MM.1S (cell line): ENCODE measurements around the gene REC114.

Experiments used
- DNase-seq: peaks from one replicate; pipeline ENCODE4 v3.0.0-alpha.2; 2015
- H2AFZ ChIP-seq: fragments of 300-600 bp; sonication (generic); 2 replicates; pipeline ENCODE4 v1.6.0; 2016; ENCODE audit warnings: antibody characterized with exemption, low read length
- H3F3A ChIP-seq: fragments of 300-600 bp; sonication (generic); 2 replicates; pipeline ENCODE4 v1.6.1; 2016; ENCODE audit warnings: mild to moderate bottlenecking, antibody characterized with exemption, low read length, moderate library complexity, mixed read lengths; ENCODE audit not compliant: insufficient read depth
- H3K27ac ChIP-seq: fragments of 300-600 bp; sonication (generic); 2 replicates; pipeline ENCODE4 v1.5.1; 2016; ENCODE audit warnings: mild to moderate bottlenecking, low read length
- H3K27me3 ChIP-seq: fragments of 300-600 bp; sonication (generic); replicated peaks from 2 replicates; pipeline ENCODE4 v1.6.0; 2016; ENCODE audit warnings: low read length; ENCODE audit not compliant: insufficient read depth
- H3K36me3 ChIP-seq: fragments of 300-600 bp; sonication (generic); replicated peaks from 2 replicates; pipeline ENCODE4 v1.6.1; 2016; ENCODE audit warnings: mild to moderate bottlenecking, low read length, mixed read lengths; ENCODE audit not compliant: insufficient read depth
- H3K4me1 ChIP-seq: fragments of 300-600 bp; sonication (generic); 2 replicates; pipeline ENCODE4 v1.6.1; 2016; ENCODE audit warnings: low read length, mixed read lengths
- H3K4me2 ChIP-seq: fragments of 300-600 bp; sonication (generic); 2 replicates; pipeline ENCODE4 v1.6.0; 2016; ENCODE audit warnings: low read depth, low read length
- H3K4me3 ChIP-seq: fragments of 300-600 bp; sonication (generic); 2 replicates; pipeline ENCODE4 v1.5.1; 2016; ENCODE audit warnings: low read length, mixed read lengths
- H3K79me2 ChIP-seq: fragments of 300-600 bp; sonication (generic); 2 replicates; pipeline ENCODE4 v1.6.1; 2016; ENCODE audit warnings: mixed run types, low read length, mixed read lengths
- H3K9ac ChIP-seq: fragments of 300-600 bp; sonication (generic); 2 replicates; pipeline ENCODE4 v1.6.1; 2016; ENCODE audit warnings: low read length, mixed read lengths
- H3K9me2 ChIP-seq: fragments of 300-600 bp; sonication (generic); replicated peaks from 2 replicates; pipeline ENCODE4 v1.6.1; 2016; ENCODE audit warnings: mild to moderate bottlenecking, low read length, mixed read lengths; ENCODE audit not compliant: insufficient read depth
- H3K9me3 ChIP-seq: fragments of 300-600 bp; sonication (generic); replicated peaks from 2 replicates; pipeline ENCODE4 v1.6.1; 2016; ENCODE audit warnings: mild to moderate bottlenecking, low read length, mixed read lengths; ENCODE audit not compliant: insufficient read depth
- H4K20me1 ChIP-seq: fragments of 300-600 bp; sonication (generic); 2 replicates; pipeline ENCODE4 v1.6.1; 2016; ENCODE audit warnings: mild to moderate bottlenecking, low read length, moderate library complexity, mixed read lengths; ENCODE audit not compliant: insufficient read depth
- EZH2 ChIP-seq: fragments of 300-600 bp; sonication (generic); optimal IDR thresholded peaks from 2 replicates; pipeline ENCODE3; 2017; ENCODE audit warnings: low read depth, mild to moderate bottlenecking, antibody characterized with exemption, low read length, mixed read lengths
- EZH2phosphoT487 ChIP-seq: fragments of 300-600 bp; sonication (generic); IDR thresholded peaks from 2 replicates; pipeline ENCODE4 v1.6.1; 2018; ENCODE audit warnings: antibody characterized with exemption, low read length
- TF ChIP-seq, protein P1 (sequence below): fragments of 300-600 bp; sonication (generic); IDR thresholded peaks from 2 replicates; pipeline ENCODE4 v1.5.1; 2016; ENCODE audit warnings: antibody characterized with exemption, low read length, mixed read lengths

Gene REC114

GRCh38 chr15:73605759-73606436 lies 162.9 kb downstream of the REC114 start:
- Histone ChIP-seq H3K27ac (no peak overlapping the region), H3K4me3 (no peak overlapping the region), H3K4me1 (peaks cover 9% of the 10 kb centered on the region; the same call in 1 of the 2 replicates), H3K27me3 (no peaks in the 10 kb centered on the region), H3K9ac (no peak overlapping the region), H3K9me3 (no peaks in the 10 kb centered on the region), H3K9me2 (no peaks in the 10 kb centered on the region), H4K20me1 (peaks cover 5% of the 10 kb centered on the region), H3K36me3 (no peaks in the 10 kb centered on the region), H3K4me2 (no peak overlapping the region), H3F3A (no peaks in the 10 kb centered on the region), H2AFZ (no peak overlapping the region), H3K79me2 (peaks cover 93% of the 10 kb centered on the region)
- TF ChIP-seq EZH2 (no peak), EZH2phosphoT487 (no peak)
- TF ChIP-seq, protein P1, sequence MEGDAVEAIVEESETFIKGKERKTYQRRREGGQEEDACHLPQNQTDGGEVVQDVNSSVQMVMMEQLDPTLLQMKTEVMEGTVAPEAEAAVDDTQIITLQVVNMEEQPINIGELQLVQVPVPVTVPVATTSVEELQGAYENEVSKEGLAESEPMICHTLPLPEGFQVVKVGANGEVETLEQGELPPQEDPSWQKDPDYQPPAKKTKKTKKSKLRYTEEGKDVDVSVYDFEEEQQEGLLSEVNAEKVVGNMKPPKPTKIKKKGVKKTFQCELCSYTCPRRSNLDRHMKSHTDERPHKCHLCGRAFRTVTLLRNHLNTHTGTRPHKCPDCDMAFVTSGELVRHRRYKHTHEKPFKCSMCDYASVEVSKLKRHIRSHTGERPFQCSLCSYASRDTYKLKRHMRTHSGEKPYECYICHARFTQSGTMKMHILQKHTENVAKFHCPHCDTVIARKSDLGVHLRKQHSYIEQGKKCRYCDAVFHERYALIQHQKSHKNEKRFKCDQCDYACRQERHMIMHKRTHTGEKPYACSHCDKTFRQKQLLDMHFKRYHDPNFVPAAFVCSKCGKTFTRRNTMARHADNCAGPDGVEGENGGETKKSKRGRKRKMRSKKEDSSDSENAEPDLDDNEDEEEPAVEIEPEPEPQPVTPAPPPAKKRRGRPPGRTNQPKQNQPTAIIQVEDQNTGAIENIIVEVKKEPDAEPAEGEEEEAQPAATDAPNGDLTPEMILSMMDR, result no peak
- no peak for DNase-seq

DNA sequence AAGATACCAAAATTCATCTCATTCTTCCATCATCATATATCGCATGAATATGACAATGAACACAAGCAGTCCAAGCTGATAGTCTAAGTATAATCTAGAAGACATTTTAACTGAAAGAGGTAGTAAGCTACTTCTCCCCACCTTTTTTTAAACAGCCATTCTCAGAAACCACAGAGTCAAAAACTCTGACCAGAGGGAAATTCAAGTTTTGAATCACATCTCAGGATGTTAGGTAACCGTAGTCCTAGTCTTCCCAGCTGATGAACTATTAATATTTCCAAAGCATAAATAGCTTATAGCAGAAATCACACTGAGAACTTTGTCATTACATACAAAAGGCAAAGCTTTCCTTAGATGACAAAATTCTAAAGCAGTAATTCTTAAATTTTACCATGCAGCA lies 164.4 kb downstream of the REC114 start:
- Histone ChIP-seq H3K27ac (no peak overlapping the region), H3K27me3 (no peaks in the 10 kb centered on the region), H3K9me2 (no peaks in the 10 kb centered on the region), H3F3A (no peaks in the 10 kb centered on the region), H3K4me2 (no peak overlapping the region), H3K4me1 (peaks cover 9% of the 10 kb centered on the region; the same call in 1 of the 2 replicates), H3K9ac (no peak overlapping the region), H3K9me3 (no peaks in the 10 kb centered on the region), H2AFZ (no peak overlapping the region), H3K36me3 (no peaks in the 10 kb centered on the region), H4K20me1 (peaks cover 3% of the 10 kb centered on the region), H3K79me2 (peaks cover 92% of the 10 kb centered on the region), H3K4me3 (no peak overlapping the region)
- TF ChIP-seq EZH2 (no peak), EZH2phosphoT487 (no peak)
- TF ChIP-seq, protein P1, result no peak
- DNase-seq, result no peak

DNA sequence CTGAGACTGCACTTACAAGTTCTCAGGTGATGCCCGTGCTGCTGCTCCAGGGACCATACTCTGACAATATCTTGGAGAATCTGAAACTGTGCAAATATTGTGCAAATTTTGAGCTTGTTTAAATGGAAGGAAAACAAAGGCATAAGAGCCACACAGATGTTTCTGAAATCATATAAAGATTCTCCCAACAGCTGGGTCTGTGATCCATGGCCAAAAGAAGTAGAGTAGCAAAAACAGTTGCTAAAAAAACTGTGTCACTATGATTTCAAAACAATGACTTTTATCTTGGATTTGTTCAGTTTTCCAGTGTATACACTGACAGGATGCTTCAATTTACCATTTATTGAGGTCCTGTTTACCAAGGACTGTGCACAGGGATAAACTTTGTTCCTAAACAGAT lies 164.9 kb downstream of the REC114 start:
- Histone ChIP-seq H3K9me2 (no peaks in the 10 kb centered on the region), H3K9me3 (no peaks in the 10 kb centered on the region), H4K20me1 (peaks cover 3% of the 10 kb centered on the region; the same call in 1 of the 2 replicates), H3K36me3 (no peaks in the 10 kb centered on the region), H3K27me3 (no peaks in the 10 kb centered on the region), H3K4me1 (peaks cover 9% of the 10 kb centered on the region; the same call in 1 of the 2 replicates), H3K79me2 (peaks cover 92% of the 10 kb centered on the region), H3K27ac (no peak overlapping the region), H2AFZ (no peak overlapping the region), H3K9ac (no peak overlapping the region), H3K4me2 (no peak overlapping the region), H3F3A (no peaks in the 10 kb centered on the region), H3K4me3 (no peak overlapping the region)
- TF ChIP-seq EZH2phosphoT487 (no peak), EZH2 (no peak)
- TF ChIP-seq, protein P1, result no peak
- DNase-seq, result no peak
